GM23338 (cell line): Measurements from ENCODE around the gene DCN. TPM values are rescaled to one million over a fixed set of nuclear protein-coding genes. Genes with fewer than 3 reads are reported as not detected.

ENCODE experiments used
- ATAC-seq: fragments of 200-7000 bp; cut with Tn5 transposase; 3 replicates; pipeline ENCODE4 v1.9.1; 2020
- DNase-seq: peaks from one replicate; pipeline ENCODE4 v3.0.0-alpha.2; 2015; ENCODE audit warnings: low spot score
- H2AFZ ChIP-seq: fragments of 200-600 bp; sonication (generic); 2 replicates; pipeline ENCODE4 v1.8.0; 2016; ENCODE audit warnings: antibody characterized with exemption, mild to moderate bottlenecking, moderate library complexity
- H3F3A ChIP-seq: fragments of 200-600 bp; sonication (generic); replicated peaks from 2 replicates; pipeline ENCODE4 v1.8.0; 2017; ENCODE audit warnings: antibody characterized with exemption, mixed run types, low read depth
- H3K27ac ChIP-seq: fragments of 200-600 bp; sonication (generic); 2 replicates; pipeline ENCODE4 v1.6.1; 2016; ENCODE audit warnings: low read depth
- H3K27me3 ChIP-seq: fragments of 200-600 bp; sonication (generic); 2 replicates; pipeline ENCODE4 v1.8.0; 2016; ENCODE audit warnings: mild to moderate bottlenecking, mixed run types, moderate library complexity; ENCODE audit not compliant: insufficient read depth
- H3K36me3 ChIP-seq: fragments of 200-600 bp; sonication (generic); 2 replicates; pipeline ENCODE4 v1.8.0; 2016; ENCODE audit warnings: mild to moderate bottlenecking; ENCODE audit not compliant: insufficient read depth
- H3K4me1 ChIP-seq: fragments of 200-600 bp; sonication (generic); 2 replicates; pipeline ENCODE4 v1.8.0; 2016; ENCODE audit warnings: mild to moderate bottlenecking, moderate library complexity; ENCODE audit not compliant: insufficient read depth
- H3K4me2 ChIP-seq: fragments of 200-600 bp; sonication (generic); 2 replicates; pipeline ENCODE4 v1.7.1; 2017; ENCODE audit warnings: mixed run types
- H3K4me3 ChIP-seq: fragments of 200-600 bp; sonication (generic); 2 replicates; pipeline ENCODE4 v1.6.1; 2016; ENCODE audit warnings: mixed run types
- H3K79me2 ChIP-seq: fragments of 200-600 bp; sonication (generic); replicated peaks from 2 replicates; pipeline ENCODE4 v1.8.0; 2017; ENCODE audit warnings: mild to moderate bottlenecking; ENCODE audit not compliant: insufficient read depth
- H3K9me2 ChIP-seq: fragments of 200-600 bp; sonication (generic); 2 replicates; pipeline ENCODE4 v1.8.0; 2017; ENCODE audit not compliant: insufficient read depth
- H4K20me1 ChIP-seq: fragments of 200-600 bp; sonication (generic); replicated peaks from 2 replicates; pipeline ENCODE4 v1.8.0; 2017; ENCODE audit warnings: mild to moderate bottlenecking; ENCODE audit not compliant: insufficient read depth
- H3K27ac Mint-ChIP-seq: 2 replicates; pipeline ENCODE4 v1.8.0; 2020; ENCODE audit warnings: inconsistent platforms, mild to moderate bottlenecking, moderate library complexity, mixed read lengths
- H3K27me3 Mint-ChIP-seq: 3 replicates; pipeline ENCODE4 v1.8.0; 2022; ENCODE audit warnings: low read depth, mild to moderate bottlenecking, moderate library complexity, mixed read lengths, inconsistent platforms; ENCODE audit not compliant: insufficient read depth, poor library complexity
- H3K36me3 Mint-ChIP-seq: 3 replicates; pipeline ENCODE4 v1.8.0; 2021; ENCODE audit warnings: low read depth, mild to moderate bottlenecking, inconsistent platforms, moderate library complexity, mixed read lengths
- H3K4me1 Mint-ChIP-seq: 3 replicates; pipeline ENCODE4 v1.8.0; 2020; ENCODE audit warnings: mild to moderate bottlenecking, inconsistent platforms, mixed read lengths
- H3K4me3 Mint-ChIP-seq: 3 replicates; pipeline ENCODE4 v1.8.0; 2021; ENCODE audit warnings: moderate library complexity, mild to moderate bottlenecking, inconsistent platforms, mixed read lengths
- H3K9me3 Mint-ChIP-seq: 3 replicates; pipeline ENCODE4 v1.8.0; 2020; ENCODE audit warnings: moderate library complexity, mild to moderate bottlenecking, inconsistent platforms, mixed read lengths
- CREB1 ChIP-seq: fragments of 250-450 bp; sonication (Bioruptor Pico); IDR thresholded peaks from 2 replicates; pipeline ENCODE4 v1.5.0; 2020; ENCODE audit warnings: low read depth, mild to moderate bottlenecking, moderate library complexity
- CTCF ChIP-seq, 2 experiments: fragments of 200-600 bp in 1 of 2; sonication (generic) in 1 of 2; conservative IDR thresholded peaks; 2 replicates each; pipeline versions ENCODE4 v1.5.1 to v1.6.1; 2016 to 2017; ENCODE audit warnings: antibody characterized with exemption in 2 of 2, low read depth in 2 of 2, mild to moderate bottlenecking in 2 of 2, moderate library complexity in 1 of 2
- ETS1 ChIP-seq: IDR thresholded peaks from 2 replicates; pipeline ENCODE4 v1.6.1; 2016; ENCODE audit warnings: antibody characterized with exemption
- EZH2 ChIP-seq: fragments of 200-600 bp; sonication (generic); IDR thresholded peaks from one replicate; pipeline ENCODE4 v1.8.0; 2017; ENCODE audit warnings: antibody characterized with exemption, mild to moderate bottlenecking, low read depth; ENCODE audit not compliant: unreplicated experiment
- EZH2phosphoT487 ChIP-seq: fragments of 200-600 bp; sonication (generic); IDR thresholded peaks from one replicate; pipeline ENCODE4 v1.8.1; 2018; ENCODE audit warnings: antibody characterized with exemption; ENCODE audit not compliant: unreplicated experiment
- JUNB ChIP-seq: IDR thresholded peaks from one replicate; pipeline ENCODE4 v1.6.1; 2016; ENCODE audit warnings: antibody characterized with exemption; ENCODE audit not compliant: unreplicated experiment
- NANOG ChIP-seq: IDR thresholded peaks from 2 replicates; pipeline ENCODE4 v1.6.1; 2016; ENCODE audit warnings: antibody characterized with exemption, borderline replicate concordance
- POLR2AphosphoS5 ChIP-seq: IDR thresholded peaks from 2 replicates; pipeline ENCODE4 v1.6.1; 2016; ENCODE audit warnings: antibody characterized with exemption, low read depth
- REST ChIP-seq: IDR thresholded peaks from one replicate; pipeline ENCODE4 v1.6.1; 2018; ENCODE audit warnings: antibody characterized with exemption; ENCODE audit not compliant: unreplicated experiment
- STAT1 ChIP-seq: IDR thresholded peaks from one replicate; pipeline ENCODE4 v1.6.1; 2016; ENCODE audit warnings: antibody characterized with exemption; ENCODE audit not compliant: unreplicated experiment
- ZNF114 ChIP-seq: fragments of 250-450 bp; sonication (Bioruptor Pico); IDR thresholded peaks from 2 replicates; pipeline ENCODE4 v1.5.0; 2020; ENCODE audit warnings: mild to moderate bottlenecking, moderate library complexity
- ZNF331 ChIP-seq: fragments of 250-450 bp; sonication (Bioruptor Pico); IDR thresholded peaks from 2 replicates; pipeline ENCODE4 v1.5.0; 2020; ENCODE audit warnings: low read depth, mild to moderate bottlenecking, moderate library complexity
- ZNF462 ChIP-seq: fragments of 250-450 bp; sonication (Bioruptor Pico); IDR thresholded peaks from 2 replicates; pipeline ENCODE4 v1.5.0; 2020; ENCODE audit warnings: mild to moderate bottlenecking, moderate library complexity
- polyA plus RNA-seq: library from polyadenylated mRNA; unstranded; fragments of >200 nt; fragmentation: Nextera tagmentation; extraction: Ambion mirVana; gene quantifications from 2 replicates; pipeline ENCODE4 v1.2.1, GENCODE V29; 2016
- total RNA-seq: library from RNA; depleted of rRNA; stranded (reverse); fragments of >200 nt; shearing (Covaris generic); gene quantifications from 2 replicates; pipeline ENCODE4 v1.2.3, GENCODE V29; 2014

DCN gene
- total and polyA plus RNA-seq, 2 experiments from 2014 or later, result not detected

GRCh38 chr12:91210144-91210543 is 27.5 kb upstream of the DCN start:
- Histone ChIP-seq H3F3A (no peaks in the 10 kb centered on the region), H3K4me2 (no peak overlapping the region), H3K79me2 (no peaks in the 10 kb centered on the region), H3K27me3 (no peaks in the 10 kb centered on the region), H3K4me3 (no peak overlapping the region), H3K36me3 (no peaks in the 10 kb centered on the region), H2AFZ (peak overlapping the region; percentile 53; the same call in 1 of the 2 replicates), H4K20me1 (no peaks in the 10 kb centered on the region), H3K27ac (no peak overlapping the region), H3K9me2 (no peaks in the 10 kb centered on the region), H3K4me1 (no peaks in the 10 kb centered on the region)
- TF ChIP-seq EZH2phosphoT487, result no peak
- TF ChIP-seq JUNB, result no peak
- TF ChIP-seq POLR2AphosphoS5, result no peak
- no peak for TF ChIP-seq ZNF114 (CRISPR knock-in tag)
- TF ChIP-seq ZNF462 (CRISPR knock-in tag), result no peak
- TF ChIP-seq REST, result no peak
- no peak for TF ChIP-seq EZH2
- no peak for TF ChIP-seq NANOG
- no peak for TF ChIP-seq CTCF (conservative IDR thresholded peaks at IDR 0.05; ENCODE audit: low read depth in 2 of 2)
- TF ChIP-seq ETS1, result no peak
- no peak for TF ChIP-seq ZNF331 (CRISPR knock-in tag)
- no peak for TF ChIP-seq CREB1 (CRISPR knock-in tag)
- no peak for TF ChIP-seq STAT1
- H3K27ac Mint-ChIP-seq, result no peak overlapping the region
- H3K27me3 Mint-ChIP-seq, result no peaks in the 10 kb centered on the region
- no peak overlapping the region for H3K4me3 Mint-ChIP-seq
- H3K9me3 Mint-ChIP-seq, result peaks cover 7% of the 10 kb centered on the region; the same call in 2 of the 3 replicates
- no peaks in the 10 kb centered on the region for H3K4me1 Mint-ChIP-seq
- ATAC-seq (no peak), DNase-seq (no peak)
- peaks cover 5% of the 10 kb centered on the region; the same call in 1 of the 3 replicates for H3K36me3 Mint-ChIP-seq
